HEK293 (cell line): ENCODE data around the gene SLC15A4.

Source experiments
- CTCF ChIA-PET: fragments of 350-600 bp; formaldehyde crosslinking; extraction: SDS; loops from one replicate; lab custom pipeline; 2021; ENCODE audit warnings: antibody characterized with exemption; lab: Yijun Ruan, JAX
- POLR2A ChIA-PET: fragments of 300-600 bp; formaldehyde crosslinking; extraction: SDS; loops from one replicate; lab custom pipeline; 2020; ENCODE audit warnings: antibody characterized with exemption, inconsistent platforms; lab: Yijun Ruan, JAX
- H3K27ac ChIP-seq: fragments of 200-500 bp; sonication (Bioruptor generic); 2 replicates; pipeline ENCODE4 v1.5.1; 2014; ENCODE audit warnings: low read depth, low read length, control low read depth, inconsistent platforms; ENCODE audit errors: extremely low read depth
- H3K36me3 ChIP-seq, 2 experiments: fragments of 200-500 bp in 1 of 2; sonication (Bioruptor generic) in 1 of 2; 1 replicate in 1 of 2; 2 replicates in 1 of 2; pipeline ENCODE4 v1.5.1; 2014 to 2017; ENCODE audit warnings: inconsistent platforms in 2 of 2, low read length in 2 of 2; ENCODE audit not compliant: control insufficient read depth in 2 of 2, insufficient read depth in 1 of 2
- H3K4me1 ChIP-seq: fragments of 200-500 bp; sonication (Bioruptor generic); 2 replicates; pipeline ENCODE4 v1.5.1; 2014; ENCODE audit warnings: mild to moderate bottlenecking, low read length, inconsistent platforms; ENCODE audit not compliant: control insufficient read depth, insufficient read depth
- H3K4me3 ChIP-seq: 2 replicates; pipeline ENCODE4 v1.5.1; 2011; ENCODE audit warnings: low read depth, mild to moderate bottlenecking, control low read depth, low read length, moderate library complexity
- H3K9me3 ChIP-seq: fragments of 200-500 bp; sonication (Bioruptor generic); 2 replicates; pipeline ENCODE4 v1.5.1; 2014; ENCODE audit warnings: low read depth, low read length, inconsistent platforms; ENCODE audit not compliant: control insufficient read depth, insufficient read depth
- FEZF1 ChIP-seq: fragments of 450-650 bp; formaldehyde crosslinking; IDR thresholded peaks from 2 replicates; pipeline ENCODE4 v1.5.1; 2016; ENCODE audit warnings: missing biosample characterization, missing genetic modification characterization
- MYNN ChIP-seq: fragments of 450-650 bp; formaldehyde crosslinking; IDR thresholded peaks from 2 replicates; pipeline ENCODE4 v1.5.1; 2016; ENCODE audit warnings: missing biosample characterization, missing genetic modification characterization, borderline replicate concordance
- ZFP41 ChIP-seq: fragments of 450-650 bp; formaldehyde crosslinking; IDR thresholded peaks from 2 replicates; pipeline ENCODE4 v1.5.1; 2016; ENCODE audit warnings: missing biosample characterization, missing genetic modification characterization, borderline replicate concordance
- ZFP69B ChIP-seq: fragments of 450-650 bp; formaldehyde crosslinking; IDR thresholded peaks from 2 replicates; pipeline ENCODE4 v1.5.1; 2016; ENCODE audit warnings: missing biosample characterization, missing genetic modification characterization
- ZIC2 ChIP-seq: fragments of 450-650 bp; formaldehyde crosslinking; IDR thresholded peaks from 2 replicates; pipeline ENCODE4 v1.5.1; 2016; ENCODE audit warnings: missing biosample characterization, missing genetic modification characterization
- ZNF112 ChIP-seq: fragments of 450-650 bp; formaldehyde crosslinking; IDR thresholded peaks from 2 replicates; pipeline ENCODE4 v1.5.0; 2017; ENCODE audit warnings: missing biosample characterization, missing genetic modification characterization
- ZNF114 ChIP-seq: fragments of 450-650 bp; formaldehyde crosslinking; IDR thresholded peaks from 2 replicates; pipeline ENCODE4 v1.5.0; 2017; ENCODE audit warnings: missing biosample characterization, missing genetic modification characterization
- ZNF423 ChIP-seq: fragments of 450-650 bp; formaldehyde crosslinking; IDR thresholded peaks from 2 replicates; pipeline ENCODE4 v1.5.1; 2016; ENCODE audit warnings: missing biosample characterization, missing genetic modification characterization
- ZNF48 ChIP-seq: fragments of 450-650 bp; formaldehyde crosslinking; IDR thresholded peaks from 2 replicates; pipeline ENCODE4 v1.5.1; 2016; ENCODE audit warnings: missing biosample characterization, missing genetic modification characterization
- ZNF558 ChIP-seq: fragments of 450-650 bp; formaldehyde crosslinking; IDR thresholded peaks from 2 replicates; pipeline ENCODE4 v1.5.1; 2016; ENCODE audit warnings: missing biosample characterization, missing genetic modification characterization
- ZNF624 ChIP-seq: fragments of 450-650 bp; formaldehyde crosslinking; IDR thresholded peaks from 2 replicates; pipeline ENCODE4 v1.5.1; 2017; ENCODE audit warnings: missing biosample characterization, missing genetic modification characterization
- ZNF658 ChIP-seq: fragments of 450-650 bp; formaldehyde crosslinking; IDR thresholded peaks from 2 replicates; pipeline ENCODE4; 2016; ENCODE audit warnings: missing biosample characterization, missing genetic modification characterization
- ZNF837 ChIP-seq: fragments of 450-650 bp; formaldehyde crosslinking; IDR thresholded peaks from 2 replicates; pipeline ENCODE4 v1.5.1; 2016; ENCODE audit warnings: missing biosample characterization, missing genetic modification characterization
- ZSCAN23 ChIP-seq: fragments of 450-650 bp; formaldehyde crosslinking; IDR thresholded peaks from 2 replicates; pipeline ENCODE4 v1.5.1; 2016; ENCODE audit warnings: missing biosample characterization, missing genetic modification characterization
- TF ChIP-seq, protein P1 (sequence below): fragments of 450-650 bp; formaldehyde crosslinking; IDR thresholded peaks from 2 replicates; pipeline ENCODE4 v1.5.1; 2017; ENCODE audit warnings: missing biosample characterization, missing genetic modification characterization
- TF ChIP-seq, protein P2 (sequence below): fragments of 450-650 bp; formaldehyde crosslinking; IDR thresholded peaks from 2 replicates; pipeline ENCODE4 v1.5.1; 2016; ENCODE audit warnings: missing biosample characterization, missing genetic modification characterization

Gene SLC15A4

GRCh38 chr12:128800606-128801005 lies 23.2 kb downstream of the SLC15A4 start:
- Histone ChIP-seq H3K9me3 (no peaks in the 10 kb centered on the region), H3K4me3 (no peak overlapping the region), H3K4me1 (no peaks in the 10 kb centered on the region), H3K27ac (no peak overlapping the region), H3K36me3 (peaks cover 30 to 87% of the 10 kb centered on the region in 2 experiments)
- no peak for TF ChIP-seq ZNF48 (tag by site-specific recombination)
- ChIA-PET CTCF (no interaction called here), POLR2A (no interaction called here)

DNA sequence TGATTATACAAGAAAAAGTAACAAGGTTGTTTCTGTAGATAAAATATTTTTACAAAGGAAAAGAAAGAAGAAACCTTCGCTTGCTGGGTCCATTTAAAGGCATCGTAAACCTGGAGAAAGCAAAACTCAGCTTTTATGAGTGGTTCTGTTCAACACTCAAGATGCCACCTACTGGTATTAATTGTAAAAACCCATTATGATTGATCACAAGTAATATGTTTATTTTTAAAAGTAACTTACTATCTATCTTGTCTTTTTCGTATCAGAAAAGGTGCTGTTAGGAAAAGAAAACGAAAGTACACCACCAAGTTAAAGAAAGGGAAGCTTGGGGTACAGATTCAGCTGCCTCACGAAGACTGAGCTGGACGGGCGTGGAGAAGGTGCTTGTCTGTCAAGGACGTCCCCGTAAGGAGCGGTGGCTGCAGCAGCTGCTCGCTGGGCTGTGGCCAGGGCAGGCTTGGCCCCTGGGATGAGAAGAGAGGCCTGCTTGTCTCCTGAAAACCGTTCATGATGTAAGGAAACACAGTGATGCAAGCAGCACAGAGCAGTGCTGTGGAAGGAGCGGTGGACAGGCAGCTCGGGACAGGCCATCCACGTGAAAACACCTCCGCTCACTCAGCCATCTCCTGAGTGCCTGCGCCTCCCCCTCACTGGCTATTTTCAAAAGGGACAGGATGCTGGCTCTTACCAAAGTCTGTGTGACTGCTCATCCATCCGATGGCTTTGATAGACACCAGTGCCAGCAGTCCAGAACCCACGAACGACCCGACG lies 25.0 kb downstream of the SLC15A4 start:
- Histone ChIP-seq H3K9me3 (no peaks in the 10 kb centered on the region), H3K36me3 (peaks cover 27 to 92% of the 10 kb centered on the region in 2 experiments), H3K27ac (no peak overlapping the region), H3K4me3 (no peak overlapping the region), H3K4me1 (no peaks in the 10 kb centered on the region)
- TF ChIP-seq, protein P1, sequence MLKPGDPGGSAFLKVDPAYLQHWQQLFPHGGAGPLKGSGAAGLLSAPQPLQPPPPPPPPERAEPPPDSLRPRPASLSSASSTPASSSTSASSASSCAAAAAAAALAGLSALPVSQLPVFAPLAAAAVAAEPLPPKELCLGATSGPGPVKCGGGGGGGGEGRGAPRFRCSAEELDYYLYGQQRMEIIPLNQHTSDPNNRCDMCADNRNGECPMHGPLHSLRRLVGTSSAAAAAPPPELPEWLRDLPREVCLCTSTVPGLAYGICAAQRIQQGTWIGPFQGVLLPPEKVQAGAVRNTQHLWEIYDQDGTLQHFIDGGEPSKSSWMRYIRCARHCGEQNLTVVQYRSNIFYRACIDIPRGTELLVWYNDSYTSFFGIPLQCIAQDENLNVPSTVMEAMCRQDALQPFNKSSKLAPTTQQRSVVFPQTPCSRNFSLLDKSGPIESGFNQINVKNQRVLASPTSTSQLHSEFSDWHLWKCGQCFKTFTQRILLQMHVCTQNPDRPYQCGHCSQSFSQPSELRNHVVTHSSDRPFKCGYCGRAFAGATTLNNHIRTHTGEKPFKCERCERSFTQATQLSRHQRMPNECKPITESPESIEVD (tag by site-specific recombination) = 0 out of 2 replicates have a peak, but pooled peaks have one; percentile 11
- no peak for TF ChIP-seq ZNF558
- ChIA-PET CTCF (interaction anchor here (0.6 to 1.0 kb wide), 3 partner anchors 9 to 17 kb away, joined by 3 read pairs; no protein-coding TSS in a partner anchor), POLR2A (no interaction called here)

DNA sequence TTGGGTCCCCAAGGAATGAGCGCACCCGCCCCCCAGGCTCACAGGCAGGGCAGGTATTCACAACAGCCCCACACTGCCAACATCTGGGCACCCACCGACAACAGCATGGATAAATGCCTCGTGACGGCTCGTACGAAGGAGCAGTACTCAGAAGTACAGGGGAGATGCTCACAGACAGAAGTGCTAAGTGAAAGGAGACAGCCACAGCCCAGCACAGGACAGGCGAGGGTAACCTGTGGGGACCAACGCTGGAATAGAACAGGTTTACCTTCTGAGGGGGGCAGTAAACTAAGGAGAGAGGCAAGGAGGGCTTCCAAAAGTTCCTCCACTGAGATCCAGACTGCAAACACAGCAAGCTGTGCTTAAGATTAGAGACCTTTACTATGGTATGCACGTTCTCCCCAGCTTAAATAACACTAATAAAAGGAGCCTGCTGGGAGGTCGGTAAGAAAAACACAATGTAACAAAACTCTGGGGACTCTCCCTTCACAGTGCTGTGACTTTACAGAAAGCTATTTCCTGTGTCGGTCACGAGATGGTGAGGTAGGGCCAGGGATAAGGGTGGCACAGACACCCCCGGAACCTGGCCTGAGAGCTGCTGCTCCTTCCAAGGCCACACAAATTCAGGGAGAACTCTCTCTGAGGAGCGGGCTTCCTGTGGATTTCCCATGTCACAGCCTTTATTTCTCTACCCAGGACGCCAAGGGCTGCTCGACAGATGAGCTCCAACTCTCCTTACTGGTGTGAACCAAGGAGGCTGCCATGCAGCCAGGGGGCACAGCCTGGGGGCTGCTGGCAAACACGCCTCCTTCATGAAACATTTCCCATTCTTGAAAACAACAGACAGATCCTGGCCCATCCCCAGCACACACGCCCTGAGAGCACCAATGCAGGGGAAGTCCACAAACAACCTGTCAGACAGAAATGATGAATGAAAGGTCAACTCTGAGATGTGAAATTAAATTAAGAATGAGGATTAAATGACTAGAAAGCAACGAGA lies 26.3 kb downstream of the SLC15A4 start:
- Histone ChIP-seq H3K4me3 (no peak overlapping the region), H3K4me1 (no peaks in the 10 kb centered on the region), H3K36me3 (peaks cover 28 to 94% of the 10 kb centered on the region in 2 experiments), H3K9me3 (no peaks in the 10 kb centered on the region), H3K27ac (no peak overlapping the region)
- ChIA-PET POLR2A (no interaction called here), CTCF (interaction anchor here (0.7 to 1.0 kb wide), 2 partner anchors 8 to 18 kb away, joined by 3 read pairs; no protein-coding TSS in a partner anchor)
- TF ChIP-seq ZFP69B (tag by site-specific recombination) (no peak), ZNF658 (tag by site-specific recombination) (no peak), MYNN (tag by site-specific recombination) (0 out of 2 replicates have a peak, but pooled peaks have one; percentile 53), ZNF423 (tag by site-specific recombination) (peak; percentile 80; the same call in 1 of the 2 replicates), FEZF1 (peak; percentile 17; the same call in 1 of the 2 replicates), ZIC2 (peak; percentile 77)
- TF ChIP-seq, protein P2, sequence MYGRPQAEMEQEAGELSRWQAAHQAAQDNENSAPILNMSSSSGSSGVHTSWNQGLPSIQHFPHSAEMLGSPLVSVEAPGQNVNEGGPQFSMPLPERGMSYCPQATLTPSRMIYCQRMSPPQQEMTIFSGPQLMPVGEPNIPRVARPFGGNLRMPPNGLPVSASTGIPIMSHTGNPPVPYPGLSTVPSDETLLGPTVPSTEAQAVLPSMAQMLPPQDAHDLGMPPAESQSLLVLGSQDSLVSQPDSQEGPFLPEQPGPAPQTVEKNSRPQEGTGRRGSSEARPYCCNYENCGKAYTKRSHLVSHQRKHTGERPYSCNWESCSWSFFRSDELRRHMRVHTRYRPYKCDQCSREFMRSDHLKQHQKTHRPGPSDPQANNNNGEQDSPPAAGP (tag by site-specific recombination) = peak; percentile 56; the same call in 1 of the 2 replicates

GRCh38 chr12:128796439-128797118 lies 27.2 kb downstream of the SLC15A4 start:
- TF ChIP-seq ZNF112 (no peak), ZFP41 (tag by site-specific recombination) (no peak), ZNF837 (tag by site-specific recombination) (no peak), ZNF114 (tag by site-specific recombination) (no peak), ZNF624 (tag by site-specific recombination) (no peak), ZSCAN23 (no peak)
- Histone ChIP-seq H3K4me3 (no peak overlapping the region), H3K9me3 (no peaks in the 10 kb centered on the region), H3K36me3 (peaks cover 28 to 98% of the 10 kb centered on the region in 2 experiments), H3K27ac (no peak overlapping the region), H3K4me1 (no peaks in the 10 kb centered on the region)
- ChIA-PET CTCF (no interaction called here), POLR2A (no interaction called here)
